Measurements from ENCODE around the gene GTF3C5.

- TF ChIP-seq CTCF (IDR thresholded peaks at IDR 0.05) (no peak), POLR2A (IDR thresholded peaks at IDR 0.05) (no peak)
Observed at GRCh38 chr9:132988244-132989013, 42.4 kb upstream of the GTF3C5 start.
